ENCODE results near the gene HSFX1. TPM values are rescaled to one million over a fixed set of nuclear protein-coding genes. Genes with fewer than 3 reads are reported as not detected.
"Not testable (repeated sequence)": the region's sequence is repeated elsewhere in the genome, so short reads cannot be mapped to it uniquely, and the experiment has no call there.

The HSFX1 gene, protein sequence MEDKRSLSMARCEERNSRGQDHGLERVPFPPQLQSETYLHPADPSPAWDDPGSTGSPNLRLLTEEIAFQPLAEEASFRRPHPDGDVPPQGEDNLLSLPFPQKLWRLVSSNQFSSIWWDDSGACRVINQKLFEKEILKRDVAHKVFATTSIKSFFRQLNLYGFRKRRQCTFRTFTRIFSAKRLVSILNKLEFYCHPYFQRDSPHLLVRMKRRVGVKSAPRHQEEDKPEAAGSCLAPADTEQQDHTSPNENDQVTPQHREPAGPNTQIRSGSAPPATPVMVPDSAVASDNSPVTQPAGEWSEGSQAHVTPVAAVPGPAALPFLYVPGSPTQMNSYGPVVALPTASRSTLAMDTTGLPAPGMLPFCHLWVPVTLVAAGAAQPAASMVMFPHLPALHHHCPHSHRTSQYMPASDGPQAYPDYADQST
- total RNA-seq = 1.0 and 1.2 TPM in 2 replicates

DNA sequence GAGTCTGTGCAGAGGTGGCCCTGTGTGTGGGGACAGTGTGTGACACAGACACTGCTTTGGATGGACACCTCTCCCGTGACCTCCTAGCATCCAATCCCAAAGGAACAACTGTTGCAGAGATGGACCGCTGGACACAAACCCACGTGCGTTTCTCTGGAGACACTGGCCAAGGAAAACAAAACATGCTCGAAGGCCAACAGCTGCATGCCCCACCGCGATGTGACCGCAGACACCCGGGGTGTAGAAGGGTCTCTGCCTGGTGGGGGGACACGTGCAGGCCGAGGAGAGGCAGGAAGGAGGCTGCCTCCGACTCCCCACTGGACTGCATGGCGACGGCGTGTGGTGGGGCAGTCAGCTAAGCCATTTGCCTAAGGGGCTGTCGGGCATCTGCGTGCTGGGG lies at the start of gene HSFX1:
HSFX1 (plus strand) TSS at position 301 of the 400 bp plus-strand sequence. CDS start 614 bp downstream, outside the sequence.
- intact Hi-C loops (cut with micrococcal nuclease) = not testable (repeated sequence)

DNA sequence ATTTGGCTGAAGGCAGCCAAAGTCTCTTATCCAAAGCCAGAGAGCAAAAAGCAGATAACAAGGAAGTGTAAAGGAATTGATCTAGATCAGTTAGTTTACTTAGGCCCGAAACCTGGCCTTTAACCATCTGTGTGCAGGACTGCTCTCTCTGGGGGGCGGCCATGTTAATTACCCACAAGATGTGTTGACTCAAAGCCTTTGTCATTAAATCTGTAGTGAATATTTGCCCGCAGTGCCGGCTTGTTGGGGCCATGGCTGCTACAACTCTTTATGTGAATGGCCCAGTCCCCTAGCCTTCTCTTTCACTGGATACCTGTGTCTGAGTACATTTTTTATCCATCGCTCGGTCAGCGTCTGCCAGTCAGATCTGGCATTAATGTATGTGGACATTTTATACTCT lies 46.6 kb upstream of the HSFX1 start:
- intact Hi-C loops (cut with micrococcal nuclease) = not testable (repeated sequence)

DNA sequence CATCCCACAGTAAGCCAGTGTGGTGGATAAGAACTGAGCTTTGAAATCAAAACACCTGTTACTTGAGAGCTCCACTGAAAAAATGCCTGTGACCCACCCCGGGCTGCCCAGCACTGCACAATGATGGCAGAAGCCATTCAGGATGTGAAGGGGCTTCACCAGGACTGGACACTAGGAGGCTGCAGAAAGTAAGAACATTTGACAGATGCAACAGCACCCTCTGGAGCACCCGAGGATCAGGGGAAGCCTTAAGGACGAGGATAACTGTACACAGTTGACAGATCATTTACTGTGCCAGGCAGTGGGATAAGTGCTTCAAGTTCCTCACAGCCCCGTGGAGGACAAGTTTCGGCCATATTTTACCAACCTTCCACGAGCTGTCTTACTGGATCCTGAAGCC lies 31.6 kb upstream of the HSFX1 start:
- intact Hi-C loops (cut with micrococcal nuclease) = not testable (repeated sequence)

DNA sequence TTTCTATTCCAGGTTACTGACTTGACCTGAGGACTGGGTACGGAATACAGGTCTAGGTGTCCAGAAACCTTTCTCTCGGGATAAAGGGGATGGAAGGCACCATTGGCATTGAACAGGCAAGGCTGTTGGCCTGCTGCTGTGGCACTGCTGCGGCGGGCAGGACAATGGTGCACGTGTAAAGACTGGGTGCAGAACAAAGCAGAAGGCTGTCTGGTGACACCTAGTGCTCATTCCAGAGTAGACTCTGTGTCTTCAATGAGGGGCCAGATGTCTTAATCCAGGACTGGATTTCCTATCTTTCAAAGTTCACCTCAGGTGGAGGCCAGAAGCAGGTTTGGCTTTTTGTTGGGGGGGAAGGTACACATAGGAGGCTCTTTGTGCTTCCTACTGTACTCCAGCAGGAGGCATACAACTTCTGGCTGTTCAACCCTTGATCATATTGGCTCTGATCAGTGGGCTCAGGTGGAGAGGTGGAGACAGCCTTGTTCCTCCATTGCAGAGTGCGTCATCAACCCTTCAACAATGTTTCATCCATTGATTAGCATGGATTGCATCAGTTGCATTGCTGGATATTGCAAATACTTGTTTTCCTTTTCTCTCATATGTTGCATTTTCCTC lies 27.4 kb upstream of the HSFX1 start:
- intact Hi-C loops (cut with micrococcal nuclease) = not testable (repeated sequence)

DNA sequence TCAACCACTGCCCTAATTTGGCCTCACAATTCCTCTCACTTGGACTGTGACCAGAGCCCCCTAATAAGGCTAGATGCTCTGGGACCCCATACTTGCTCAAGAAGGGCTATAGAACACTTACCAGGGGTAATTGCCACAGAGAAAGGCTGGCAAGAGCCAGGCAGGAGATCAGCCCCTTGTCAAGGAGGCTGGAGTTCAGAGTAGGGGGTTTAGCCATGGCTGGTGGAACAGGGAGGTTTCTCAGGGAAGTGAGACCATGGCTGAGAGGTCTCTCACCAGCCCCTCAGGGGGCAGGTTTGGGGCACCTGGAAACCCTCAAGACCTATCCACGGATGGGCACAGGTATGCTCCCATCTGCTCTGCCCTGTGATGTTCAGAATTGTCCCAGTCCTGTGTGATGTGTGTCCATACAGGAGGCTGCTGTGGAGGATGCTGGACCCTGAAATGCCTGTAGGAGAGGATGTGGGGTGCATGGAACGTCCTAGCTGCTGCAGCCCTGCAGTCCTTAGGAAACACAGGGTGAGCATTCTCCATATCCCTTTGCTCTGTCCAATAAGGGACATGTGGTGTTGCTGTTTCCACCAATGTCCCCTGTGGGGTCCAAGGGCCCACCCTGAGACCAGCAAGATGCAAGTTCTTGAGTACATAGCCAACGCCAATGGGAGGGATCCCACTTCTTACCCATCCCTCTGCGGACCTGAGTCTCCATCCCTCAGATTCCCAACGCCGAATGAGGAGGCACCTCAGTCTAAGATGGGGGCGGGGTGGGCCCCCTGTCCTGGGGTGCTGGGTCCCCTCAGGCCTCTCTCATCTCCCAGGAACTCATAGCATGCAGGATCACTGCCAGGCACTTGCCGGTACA lies 16.4 kb upstream of the HSFX1 start:
- intact Hi-C loops (cut with micrococcal nuclease) = no loop called here

DNA sequence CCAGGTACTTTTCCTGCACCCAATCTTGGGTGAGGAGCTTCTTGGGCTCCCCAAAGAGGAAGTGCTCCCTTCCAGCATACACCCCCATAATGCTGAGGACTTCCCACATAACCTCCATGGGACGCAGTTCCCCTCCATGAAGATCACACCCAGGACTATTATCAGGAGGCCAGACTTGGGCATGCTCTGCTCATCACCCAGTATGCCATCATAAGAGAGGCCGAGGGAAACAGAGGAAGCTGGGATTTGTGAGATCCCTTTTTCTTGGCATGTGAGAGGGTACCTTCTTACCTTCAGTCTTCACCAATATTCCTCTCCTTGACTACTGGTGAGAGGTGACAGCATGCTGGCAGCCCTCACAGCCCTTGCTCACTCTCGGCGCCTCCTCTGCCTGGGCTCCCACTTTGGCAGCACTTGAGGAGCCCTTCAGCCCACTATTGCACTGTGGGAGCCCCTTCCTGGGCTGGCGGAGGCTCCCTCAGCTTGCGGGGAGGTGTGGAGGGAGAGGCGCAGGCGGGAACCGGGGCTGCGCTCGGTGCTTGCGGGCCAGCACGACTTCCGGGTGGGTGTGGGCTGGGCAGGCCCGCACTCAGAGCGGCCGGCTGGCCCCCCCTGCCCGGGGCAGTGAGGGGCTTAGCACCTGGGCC lies 15.7 kb upstream of the HSFX1 start:
- intact Hi-C loops (cut with micrococcal nuclease) = no loop called here

DNA sequence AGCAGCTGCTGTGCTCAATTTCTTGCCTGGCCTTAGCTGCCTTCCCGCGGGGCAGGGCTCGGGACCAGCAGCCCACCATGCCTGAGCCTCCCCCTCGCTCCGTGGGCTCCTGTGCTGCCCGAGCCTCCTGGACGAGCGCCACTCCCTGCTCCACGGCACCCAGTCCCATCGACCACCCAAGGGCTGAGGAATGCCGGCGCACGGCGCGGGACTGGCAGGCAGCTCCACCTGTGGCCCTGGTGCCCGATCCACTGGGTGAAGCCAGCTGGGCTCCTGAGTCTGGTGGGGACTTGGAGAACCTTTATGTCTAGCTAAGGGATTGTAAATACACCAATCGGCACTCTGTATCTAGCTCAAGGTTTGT lies 15.2 kb upstream of the HSFX1 start:
- intact Hi-C loops (cut with micrococcal nuclease) = not testable (repeated sequence)

DNA sequence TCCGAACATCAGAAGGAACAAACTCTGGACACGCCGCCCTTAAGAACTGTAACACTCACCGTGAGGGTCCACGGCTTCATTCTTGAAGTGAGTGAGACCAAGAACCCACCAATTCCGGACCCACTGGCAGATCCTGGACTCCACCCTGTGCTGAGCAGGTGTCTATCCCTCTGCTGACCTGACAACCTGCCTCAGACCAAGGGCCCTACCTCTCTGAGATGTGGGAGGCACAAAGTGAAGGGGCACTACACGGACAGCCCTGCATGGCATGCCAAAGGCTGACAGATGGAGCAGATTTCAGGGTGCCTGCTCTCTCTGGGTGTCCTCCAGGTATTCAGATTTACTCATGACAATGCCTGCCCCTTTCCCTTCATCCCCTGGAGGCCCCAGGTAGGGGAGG lies 14.0 kb upstream of the HSFX1 start:
- intact Hi-C loops (cut with micrococcal nuclease) = no loop called here

DNA sequence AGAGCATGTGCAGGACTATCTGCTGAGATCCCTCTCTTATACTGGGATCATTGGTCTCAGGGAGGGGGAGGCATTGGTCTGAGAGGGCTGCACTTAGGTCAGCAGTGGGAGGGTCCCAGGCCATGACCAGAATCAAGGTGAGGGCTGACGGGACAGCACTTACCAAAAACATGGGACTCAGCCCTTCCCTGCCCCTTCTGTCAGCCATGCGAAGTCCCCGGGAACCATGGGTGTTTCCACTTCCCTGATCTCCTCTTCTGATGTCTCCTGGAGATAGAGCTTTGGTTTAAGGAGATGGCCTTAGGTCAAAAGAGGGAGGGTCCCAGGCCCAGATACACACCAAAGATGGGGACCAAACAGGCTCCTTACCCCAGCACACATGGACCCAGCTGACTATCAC lies 12.9 kb upstream of the HSFX1 start:
- intact Hi-C loops (cut with micrococcal nuclease) = no loop called here

DNA sequence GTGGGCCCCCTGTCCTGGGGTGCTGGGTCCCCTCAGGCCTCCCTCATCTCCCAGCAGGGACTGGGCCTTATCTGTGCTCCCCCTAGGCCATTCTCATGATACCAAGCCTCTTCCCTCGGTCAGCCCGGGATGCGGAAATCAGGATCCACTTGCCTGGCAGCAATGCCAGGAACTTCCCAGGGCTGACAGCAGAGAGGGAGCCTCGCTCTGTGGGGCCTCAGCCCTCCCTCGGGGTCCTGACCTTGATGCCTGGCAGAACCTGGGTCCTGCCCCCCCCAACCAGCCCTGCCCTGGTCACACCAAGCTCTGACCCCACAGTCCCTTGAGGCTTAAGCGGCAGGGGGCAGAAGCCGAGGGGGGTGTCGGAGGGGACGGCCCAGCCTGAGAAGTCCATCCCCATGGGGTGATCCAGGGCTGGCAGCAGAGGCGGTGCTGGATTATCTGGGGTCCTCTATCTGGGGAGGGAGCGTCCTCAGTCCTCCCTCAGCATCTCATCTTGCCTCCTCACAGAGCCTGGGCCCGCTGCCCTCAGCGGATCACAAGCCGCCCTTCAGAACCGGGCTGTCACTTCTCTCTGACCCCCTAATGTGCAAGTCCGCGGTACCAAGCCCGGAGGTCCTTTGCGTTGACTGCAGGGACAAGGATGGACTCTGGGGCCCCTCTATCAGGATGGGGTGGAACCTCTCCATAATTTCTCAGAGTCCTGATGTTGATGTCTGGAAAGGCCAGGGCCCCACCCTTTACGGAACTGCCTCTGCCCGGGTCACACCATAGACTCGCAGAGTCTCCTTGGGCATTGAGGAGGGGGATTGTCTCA lies 11.8 kb upstream of the HSFX1 start:
- intact Hi-C loops (cut with micrococcal nuclease) = not testable (repeated sequence)

DNA sequence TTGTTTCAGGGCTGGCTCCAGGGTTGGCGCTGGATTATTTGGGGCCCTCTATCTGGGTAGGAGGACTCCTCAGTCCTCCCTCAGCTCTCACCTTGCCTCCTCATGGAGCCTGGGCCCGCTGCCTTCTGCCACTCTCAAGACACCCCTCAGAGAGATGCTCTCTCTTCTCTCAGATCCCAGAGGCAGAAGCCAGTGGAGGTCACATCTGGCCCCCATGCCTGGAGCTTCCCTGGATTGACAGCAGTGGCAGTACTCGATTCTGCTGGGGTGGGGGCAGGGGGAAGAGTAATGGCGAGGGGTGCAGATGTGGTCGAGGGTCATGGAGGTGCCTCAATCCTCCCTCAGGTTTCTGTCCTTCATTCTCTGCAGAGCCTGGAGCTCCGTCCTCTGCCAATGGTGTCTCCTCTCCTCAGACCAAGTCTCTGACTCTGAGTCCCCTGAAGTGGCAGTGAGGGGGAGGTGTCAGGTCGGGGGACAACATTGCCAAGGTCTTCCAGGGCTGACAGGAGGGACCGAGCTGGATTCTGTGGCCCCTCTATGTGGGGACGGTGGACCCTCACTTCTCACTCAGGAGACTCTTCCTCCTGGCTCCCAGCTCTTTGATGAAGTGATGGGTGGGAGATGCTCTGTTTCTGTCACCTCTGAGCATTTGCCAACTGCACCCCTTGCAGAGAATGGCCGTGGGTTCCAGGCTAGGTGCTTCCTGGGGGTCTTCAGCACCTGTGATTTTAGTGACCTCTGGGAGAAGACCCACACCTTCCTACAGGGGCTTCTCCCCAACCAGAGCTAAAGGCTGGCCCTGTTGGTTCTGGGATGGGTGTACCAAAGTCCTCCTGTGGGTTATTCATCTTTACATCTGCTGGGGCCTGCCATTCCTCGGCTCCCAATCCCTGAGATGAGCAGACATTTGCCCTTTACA lies 10.9 kb upstream of the HSFX1 start:
- intact Hi-C loops (cut with micrococcal nuclease) = no loop called here

DNA sequence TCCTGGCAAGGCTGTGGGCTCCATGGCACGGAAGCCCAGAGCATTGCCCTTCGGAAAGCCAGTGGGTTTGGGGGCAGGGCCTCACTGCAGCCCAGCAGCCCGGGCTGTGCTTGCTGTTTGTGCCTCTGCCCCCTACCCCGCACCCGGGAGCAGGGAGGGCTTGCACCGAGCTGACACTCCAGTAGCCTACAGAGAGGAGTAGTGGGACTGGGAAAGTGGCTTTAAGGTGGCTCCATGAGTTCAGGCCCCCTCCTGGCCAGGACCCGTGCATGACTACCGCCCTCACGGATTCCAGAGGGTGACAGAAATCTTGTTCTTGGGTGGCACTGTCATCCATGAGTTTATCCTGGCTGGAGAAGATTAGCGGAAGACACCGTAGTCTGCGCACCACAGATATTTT lies 3.5 kb upstream of the HSFX1 start:
- intact Hi-C loops (cut with micrococcal nuclease) = not testable (repeated sequence)

DNA sequence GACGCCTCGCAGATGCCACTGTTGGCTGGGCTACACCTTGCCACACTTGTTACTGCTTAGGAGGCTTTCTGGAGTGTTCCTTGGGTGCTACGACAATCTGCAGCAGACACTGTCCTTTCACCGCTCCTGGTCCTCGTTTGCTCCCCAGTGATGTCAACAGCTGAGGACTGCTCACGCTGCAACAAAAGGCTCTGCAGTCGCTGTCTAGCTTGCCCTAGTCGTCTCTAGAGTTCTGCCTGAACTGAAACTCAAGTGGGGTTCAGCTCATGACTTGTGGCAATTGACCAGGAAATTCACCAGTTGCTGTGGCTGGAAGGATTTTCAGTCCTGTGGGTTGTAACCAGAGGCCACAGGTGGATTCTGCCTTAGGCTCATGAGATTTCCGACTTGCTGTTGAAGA lies 842 bp upstream of the HSFX1 start:
- intact Hi-C loops (cut with micrococcal nuclease) = not testable (repeated sequence)

DNA sequence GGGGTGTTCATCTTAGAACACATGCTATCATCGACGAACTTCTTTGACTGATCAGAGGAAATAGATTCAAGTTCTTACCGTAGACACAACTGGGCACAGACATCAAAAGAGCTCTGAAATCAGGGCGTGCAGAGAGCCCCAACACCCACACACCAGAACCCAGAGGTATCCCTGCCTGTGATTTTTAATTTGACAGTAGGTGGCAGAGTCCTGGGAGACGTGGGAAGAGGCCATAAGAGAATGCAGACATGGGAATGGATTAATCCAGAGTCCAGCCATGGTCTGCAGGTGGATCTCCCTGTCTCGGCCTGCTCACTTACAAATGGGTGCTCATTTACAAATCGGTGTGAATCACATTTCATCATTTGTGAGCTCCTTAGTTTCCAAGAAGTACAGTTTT lies 4.1 kb downstream of the HSFX1 start:
- intact Hi-C loops (cut with micrococcal nuclease) = not testable (repeated sequence)

DNA sequence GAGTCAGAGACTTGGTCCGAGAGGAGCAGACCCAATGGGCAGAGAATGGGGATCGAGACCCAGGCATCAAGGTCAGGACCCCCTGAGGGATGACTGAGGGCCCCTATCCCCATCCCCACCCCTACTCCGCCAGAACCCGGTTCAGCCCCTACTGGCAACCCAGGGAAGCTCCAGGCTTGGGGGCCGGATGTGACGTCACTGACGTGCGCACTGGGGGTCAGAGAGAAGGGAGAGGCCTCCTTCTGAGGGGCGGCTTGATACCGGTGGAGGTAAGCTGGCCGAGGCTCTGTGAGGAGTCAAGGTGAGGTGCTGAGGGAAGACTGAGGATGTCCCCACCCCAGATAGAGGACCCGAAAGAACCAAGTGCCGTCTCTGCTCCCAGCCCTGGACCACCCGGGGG lies 7.9 kb downstream of the HSFX1 start, which contains the start of gene MAGEA9:
MAGEA9 (plus strand) TSS at position 204 of the 400 bp plus-strand sequence. CDS start 4,281 bp downstream, outside the sequence.
- intact Hi-C loops (cut with micrococcal nuclease) = not testable (repeated sequence)

DNA sequence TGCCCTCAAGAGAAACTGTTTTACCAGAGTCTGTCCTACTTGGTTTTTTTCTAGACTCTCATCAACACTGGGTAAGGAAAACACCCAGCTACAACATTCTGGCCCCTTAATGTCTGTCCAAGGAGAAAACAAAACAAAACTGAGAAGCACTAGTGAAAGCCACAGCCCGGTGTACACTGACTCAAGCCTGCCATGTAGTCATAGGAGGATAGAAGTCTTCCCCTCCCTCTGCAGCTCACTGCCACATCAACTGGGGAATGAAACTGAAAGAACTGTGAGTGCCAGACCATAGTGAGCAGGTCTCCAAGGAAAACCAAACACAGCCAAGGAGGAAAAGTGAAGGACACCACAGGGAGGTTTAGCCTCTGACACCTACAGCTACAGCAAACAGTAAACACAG lies 21.7 kb downstream of the HSFX1 start:
- intact Hi-C loops (cut with micrococcal nuclease) = not testable (repeated sequence)

DNA sequence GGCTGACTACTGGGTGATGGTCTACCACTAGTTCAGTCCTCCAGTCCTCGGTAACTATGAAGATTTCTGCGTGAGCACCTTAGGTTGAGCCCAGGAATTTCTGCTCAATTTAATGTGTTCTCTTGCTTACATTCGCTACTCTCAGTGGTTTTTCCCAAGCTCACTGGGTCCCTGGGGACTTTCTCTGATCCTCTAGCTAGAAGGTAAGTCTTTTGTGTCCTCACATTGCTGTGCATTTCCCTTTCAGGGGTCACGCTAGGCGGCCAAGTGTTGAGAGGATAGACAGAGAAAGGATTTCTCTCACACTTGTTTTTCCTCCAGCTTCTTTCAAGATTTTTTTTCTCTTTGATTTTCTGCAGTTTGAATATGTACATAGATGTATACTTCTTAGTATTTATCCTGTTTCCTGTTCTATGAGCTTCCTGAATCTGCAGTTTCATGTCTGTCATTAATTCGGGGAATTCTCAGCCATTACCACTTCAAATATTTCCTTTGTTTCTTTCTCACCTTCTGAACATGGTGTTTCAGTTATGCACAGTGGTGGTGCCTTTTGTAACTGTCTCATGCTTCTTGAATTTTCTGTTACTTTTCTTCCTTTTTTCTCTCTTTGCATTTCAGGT lies 25.3 kb downstream of the HSFX1 start:
- intact Hi-C loops (cut with micrococcal nuclease) = no loop called here

DNA sequence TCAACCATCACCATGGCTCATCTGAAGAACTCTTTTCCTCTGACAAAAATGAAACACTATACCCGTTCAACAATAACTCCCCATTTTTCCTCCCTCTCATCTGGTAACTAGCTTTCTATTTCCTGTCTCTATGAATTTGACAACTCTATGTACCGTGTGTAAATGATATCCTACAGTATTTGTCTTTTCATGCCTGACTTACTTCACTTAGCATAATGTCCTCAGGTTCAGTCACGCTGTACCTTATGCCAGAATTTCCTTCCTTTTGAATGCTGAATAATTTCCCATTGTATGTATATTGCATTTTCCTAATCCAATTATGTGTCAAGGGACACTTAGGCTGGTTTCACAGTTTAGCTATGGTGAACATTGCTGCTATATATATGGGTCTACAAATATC lies 26.1 kb downstream of the HSFX1 start:
- intact Hi-C loops (cut with micrococcal nuclease) = no loop called here

DNA sequence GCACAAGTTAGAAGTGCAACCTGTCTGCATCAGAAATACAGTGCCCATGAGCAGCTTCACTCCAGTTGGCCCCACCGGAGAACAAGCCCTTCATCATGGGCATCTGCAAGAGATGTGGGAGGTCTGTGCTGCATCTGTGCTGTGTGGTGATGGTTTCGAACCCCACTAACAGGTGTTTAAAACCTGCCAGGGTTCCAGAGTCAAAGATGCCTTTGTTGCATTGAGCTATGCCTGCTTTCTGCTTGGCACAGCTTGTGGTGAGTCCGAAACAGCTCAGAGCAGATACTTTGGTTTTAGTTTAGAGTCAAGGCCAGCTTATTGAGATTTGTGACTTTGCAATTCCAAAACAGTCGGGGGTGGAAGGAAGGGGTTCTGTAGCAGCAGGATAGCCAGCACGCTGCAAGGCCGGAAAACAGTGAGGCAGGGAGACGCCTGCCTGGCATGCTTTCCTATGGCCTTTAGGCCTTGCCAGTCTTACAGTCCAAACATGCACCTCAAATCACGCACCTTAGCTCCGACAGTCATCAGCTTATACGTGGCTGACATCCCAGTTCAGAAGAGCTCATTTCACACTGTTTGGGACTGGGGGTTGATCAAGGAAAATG lies 29.7 kb downstream of the HSFX1 start:
- intact Hi-C loops (cut with micrococcal nuclease) = no loop called here

All from T-helper 1 cell treated with Interleukin-12 subunit alpha and Interleukin-12 subunit beta and Interleukin-4 antibody, amounts not matched to agents 30 ng/mL and 1 ng/mL, for 36 hours (primary cell).